H1 (cell line): Measurements from ENCODE around the gene BRD1.

ENCODE experiments used
- EP300 ChIP-seq, 2 experiments: IDR thresholded peaks; 1 replicate in 1 of 2; 2 replicates in 1 of 2; pipeline ENCODE4 v1.6.1; 2011 to 2012; ENCODE audit warnings: low read depth in 2 of 2, low read length in 2 of 2, mild to moderate bottlenecking in 2 of 2, borderline replicate concordance in 1 of 2, inconsistent platforms in 1 of 2, moderate library complexity in 1 of 2
- EZH2 ChIP-seq: fragments of 200-600 bp; sonication (generic); IDR thresholded peaks from 2 replicates; pipeline ENCODE4 v1.7.1; 2012; ENCODE audit warnings: low read depth, mild to moderate bottlenecking, moderate library complexity, low read length, inconsistent platforms; ENCODE audit not compliant: severe bottlenecking
- GABPA ChIP-seq: IDR thresholded peaks from 2 replicates; pipeline ENCODE4 v1.6.1; 2011; ENCODE audit warnings: mild to moderate bottlenecking, low read length, moderate library complexity, borderline replicate concordance; ENCODE audit not compliant: insufficient read depth
- JUND ChIP-seq: IDR thresholded peaks from 2 replicates; pipeline ENCODE4 v1.6.1; 2011; ENCODE audit warnings: mild to moderate bottlenecking, improper control_type of control experiment, low read length
- POLR2A ChIP-seq, 2 experiments: IDR thresholded peaks; 1 replicate in 1 of 2; 2 replicates in 1 of 2; pipeline ENCODE4 v1.6.1; 2011; ENCODE audit warnings: low read depth in 2 of 2, low read length in 2 of 2, mild to moderate bottlenecking in 2 of 2; ENCODE audit errors: control extremely low read depth in 1 of 2
- POU5F1 ChIP-seq: IDR thresholded peaks from 2 replicates; pipeline ENCODE4 v1.6.1; 2011; ENCODE audit warnings: low read depth, mild to moderate bottlenecking, low read length, moderate library complexity

DNA sequence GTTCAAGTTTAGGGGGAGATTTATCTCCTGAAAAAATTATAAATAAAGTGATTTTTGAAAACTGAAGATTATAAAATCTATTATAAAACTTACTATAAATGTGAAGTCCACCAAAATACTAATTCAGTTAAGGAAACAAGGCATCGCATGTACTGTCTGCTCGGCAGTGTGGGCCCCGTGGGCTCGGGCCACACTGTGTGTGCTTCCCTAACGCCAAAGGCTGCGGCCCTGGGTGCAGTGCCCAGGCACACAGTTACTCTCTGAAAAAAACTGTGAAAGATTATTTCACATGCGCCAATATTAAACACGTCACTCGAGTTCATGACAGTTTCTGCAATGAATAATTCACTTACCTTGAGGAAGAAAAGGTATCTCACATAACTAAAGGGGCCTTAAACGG lies 39.8 kb downstream of the BRD1 start:
- TF ChIP-seq POU5F1 = no peak
- no peak for TF ChIP-seq EZH2
- TF ChIP-seq GABPA = no peak
- TF ChIP-seq POLR2A (IDR thresholded peaks at IDR 0.05; ENCODE audit: control extremely low read depth in 1 of 2, low read depth in 2 of 2, low read length in 2 of 2) = no peak
- TF ChIP-seq JUND = no peak
- TF ChIP-seq EP300 (IDR thresholded peaks at IDR 0.05; ENCODE audit: borderline replicate concordance in 1 of 2, low read depth in 2 of 2, low read length in 2 of 2) = no peak
